Measurements from ENCODE around the gene DYDC1. TPM values are rescaled to one million over a fixed set of nuclear protein-coding genes. Genes with fewer than 3 reads are reported as not detected.

DYDC1 gene
- total RNA-seq, 3 donors from 2014 or later: not detected

- DNase-seq (ENCODE audit: low spot score in 2 of 2): no peak
- intact Hi-C loops (cut with DNase I; ENCODE audit: low total_unique reads): loop anchor here (5.0 kb wide), 1 partner anchor 958 kb away; no protein-coding TSS in a partner anchor
- H3K36me3 ChIP-seq: no peaks in the 10 kb centered on the region
- no peaks in the 10 kb centered on the region for H3K27me3 ChIP-seq
- no peak overlapping the region for H3K27ac ChIP-seq
- TF ChIP-seq CTCF (IDR thresholded peaks at IDR 0.05): no peak
- no peak for TF ChIP-seq POLR2A (IDR thresholded peaks at IDR 0.05)
- no peak for TF ChIP-seq POLR2AphosphoS5 (IDR thresholded peaks at IDR 0.05)
- no peak overlapping the region for H3K4me3 ChIP-seq
- H3K4me1 ChIP-seq: no peaks in the 10 kb centered on the region
- H3K9me3 ChIP-seq: no peaks in the 10 kb centered on the region
These were observed 23.6 kb upstream of the DYDC1 start for GRCh38 chr10:80380185-80380584.

- DNase-seq (ENCODE audit: low spot score in 2 of 2): no peak
- no peaks in the 10 kb centered on the region for H3K4me1 ChIP-seq
- no peaks in the 10 kb centered on the region for H3K9me3 ChIP-seq
- no peak overlapping the region for H3K4me3 ChIP-seq
- no peak for TF ChIP-seq POLR2A (IDR thresholded peaks at IDR 0.05)
- no peak for TF ChIP-seq POLR2AphosphoS5 (IDR thresholded peaks at IDR 0.05)
- no peak for TF ChIP-seq CTCF (IDR thresholded peaks at IDR 0.05)
- H3K27me3 ChIP-seq: no peaks in the 10 kb centered on the region
- intact Hi-C loops (cut with DNase I; ENCODE audit: low total_unique reads): loop anchor here (5.0 kb wide), 1 partner anchor 957 kb away; no protein-coding TSS in a partner anchor
- no peak overlapping the region for H3K27ac ChIP-seq
- H3K36me3 ChIP-seq: no peaks in the 10 kb centered on the region
These were observed 23.1 kb upstream of the DYDC1 start for GRCh38 chr10:80379701-80380100.

GRCh38 chr10:80373502-80373901 is 16.9 kb upstream of the DYDC1 start:
- TF ChIP-seq POLR2AphosphoS5 (IDR thresholded peaks at IDR 0.05) (no peak), POLR2A (IDR thresholded peaks at IDR 0.05) (no peak), CTCF (IDR thresholded peaks at IDR 0.05) (no peak)
- no peaks in the 10 kb centered on the region for H3K27me3 ChIP-seq

GRCh38 chr10:80372675-80373074 is 16.1 kb upstream of the DYDC1 start:
- intact Hi-C loops (cut with DNase I; ENCODE audit: low total_unique reads): no loop called here
- no peaks in the 10 kb centered on the region for H3K4me1 ChIP-seq
- no peaks in the 10 kb centered on the region for H3K27me3 ChIP-seq
- no peaks in the 10 kb centered on the region for H3K9me3 ChIP-seq
- no peak overlapping the region for H3K4me3 ChIP-seq
- H3K27ac ChIP-seq: no peak overlapping the region
- H3K36me3 ChIP-seq: no peaks in the 10 kb centered on the region
- DNase-seq (ENCODE audit: low spot score in 2 of 2): no peak
- no peak for TF ChIP-seq CTCF (IDR thresholded peaks at IDR 0.05)
- TF ChIP-seq POLR2AphosphoS5 (IDR thresholded peaks at IDR 0.05): no peak
- no peak for TF ChIP-seq POLR2A (IDR thresholded peaks at IDR 0.05)

More at GRCh38 chr10:80373502-80373901, 16.9 kb upstream of the DYDC1 start:
- Histone ChIP-seq H3K27ac (no peak overlapping the region), H3K9me3 (no peaks in the 10 kb centered on the region), H3K36me3 (no peaks in the 10 kb centered on the region), H3K4me3 (no peak overlapping the region), H3K4me1 (no peaks in the 10 kb centered on the region)
- intact Hi-C loops (cut with DNase I; ENCODE audit: low total_unique reads): no loop called here
- DNase-seq (ENCODE audit: low spot score in 2 of 2): no peak

- Histone ChIP-seq H3K4me1 (no peaks in the 10 kb centered on the region), H3K9me3 (peaks cover 10 to 11% of the 10 kb centered on the region in 2 donors), H3K36me3 (no peaks in the 10 kb centered on the region), H3K27ac (no peak overlapping the region), H3K27me3 (no peaks in the 10 kb centered on the region), H3K4me3 (no peak overlapping the region)
- intact Hi-C loops (cut with DNase I; ENCODE audit: low total_unique reads): no loop called here
- no peak for DNase-seq (ENCODE audit: low spot score in 2 of 2)
- no peak for TF ChIP-seq CTCF (IDR thresholded peaks at IDR 0.05)
- TF ChIP-seq POLR2AphosphoS5 (IDR thresholded peaks at IDR 0.05): no peak
- TF ChIP-seq POLR2A (IDR thresholded peaks at IDR 0.05): no peak
These were observed 14.9 kb upstream of the DYDC1 start for GRCh38 chr10:80371467-80371866.

Measured in breast epithelium (tissue), 4 donors.